ENCODE results near the gene LST1. TPM values are rescaled to one million over a fixed set of nuclear protein-coding genes. Genes with fewer than 3 reads are reported as not detected.

Gene LST1
- total RNA-seq, 1 experiment from 2014 or later, result 0.66 TPM

DNA sequence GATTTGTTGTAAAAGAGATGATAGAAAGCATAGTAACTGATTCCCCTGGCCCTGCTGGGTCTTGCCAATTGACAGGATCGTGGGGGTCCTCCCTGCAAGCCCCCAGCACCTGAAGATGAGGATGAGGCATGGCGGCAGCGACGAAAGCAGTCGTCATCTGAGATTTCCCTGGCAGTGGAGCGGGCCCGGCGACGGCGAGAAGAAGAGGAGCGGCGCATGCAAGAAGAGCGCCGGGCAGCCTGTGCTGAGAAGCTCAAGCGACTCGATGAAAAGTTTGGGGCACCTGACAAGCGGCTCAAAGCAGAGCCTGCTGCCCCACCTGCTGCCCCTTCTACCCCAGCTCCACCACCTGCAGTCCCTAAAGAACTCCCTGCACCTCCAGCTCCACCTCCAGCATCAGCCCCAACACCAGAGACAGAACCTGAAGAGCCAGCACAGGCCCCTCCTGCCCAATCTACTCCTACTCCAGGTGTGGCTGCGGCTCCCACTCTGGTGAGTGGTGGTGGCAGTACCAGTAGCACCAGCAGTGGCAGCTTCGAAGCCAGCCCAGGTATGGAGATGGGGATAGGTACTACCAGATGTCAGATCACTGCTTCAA is 41.7 kb downstream of the LST1 start:
- peaks cover 93% of the 10 kb centered on the region for H3K36me3 Mint-ChIP-seq
- POLR2A ChIA-PET, result interaction anchor here (0.5 to 0.6 kb wide), 2 partner anchors 11 to 81 kb away, joined by 3 read pairs; partner anchors contain the start of gene ATP6V1G2
- no peaks in the 10 kb centered on the region; the same call in 1 of the 2 replicates for H3K27me3 Mint-ChIP-seq (ENCODE audit: low read depth)
- DNase-seq (ENCODE audit: low spot score) (no peak), ATAC-seq (no peak)
- H3K27ac Mint-ChIP-seq, result no peak overlapping the region
- no peak overlapping the region for H3K4me3 Mint-ChIP-seq
- CTCF ChIA-PET, result no interaction called here
- TF ChIP-seq CBFB (CRISPR knock-in tag; IDR thresholded peaks at IDR 0.05; ENCODE audit: low read depth), result no peak
- TF ChIP-seq, protein P1, sequence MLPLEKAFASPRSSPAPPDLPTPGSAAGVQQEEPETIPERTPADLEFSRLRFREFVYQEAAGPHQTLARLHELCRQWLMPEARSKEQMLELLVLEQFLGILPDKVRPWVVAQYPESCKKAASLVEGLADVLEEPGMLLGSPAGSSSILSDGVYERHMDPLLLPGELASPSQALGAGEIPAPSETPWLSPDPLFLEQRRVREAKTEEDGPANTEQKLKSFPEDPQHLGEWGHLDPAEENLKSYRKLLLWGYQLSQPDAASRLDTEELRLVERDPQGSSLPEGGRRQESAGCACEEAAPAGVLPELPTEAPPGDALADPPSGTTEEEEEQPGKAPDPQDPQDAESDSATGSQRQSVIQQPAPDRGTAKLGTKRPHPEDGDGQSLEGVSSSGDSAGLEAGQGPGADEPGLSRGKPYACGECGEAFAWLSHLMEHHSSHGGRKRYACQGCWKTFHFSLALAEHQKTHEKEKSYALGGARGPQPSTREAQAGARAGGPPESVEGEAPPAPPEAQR (CRISPR knock-in tag; IDR thresholded peaks at IDR 0.05), result no peak
- TF ChIP-seq ETV6 (CRISPR knock-in tag; IDR thresholded peaks at IDR 0.05), result no peak
- no peak for TF ChIP-seq ATF1 (CRISPR knock-in tag; IDR thresholded peaks at IDR 0.05)
- no peak for TF ChIP-seq GTF2I (CRISPR knock-in tag; conservative IDR thresholded peaks at IDR 0.05)
- TF ChIP-seq CREB1 (CRISPR knock-in tag; IDR thresholded peaks at IDR 0.05), result no peak
- no peak for TF ChIP-seq HMGA2 (CRISPR knock-in tag; IDR thresholded peaks at IDR 0.05)
- no peak for TF ChIP-seq ELF4 (CRISPR knock-in tag; IDR thresholded peaks at IDR 0.05; ENCODE audit: low read depth)
- no peak for TF ChIP-seq ZNF423 (CRISPR knock-in tag; IDR thresholded peaks at IDR 0.05)
- TF ChIP-seq, protein P2, sequence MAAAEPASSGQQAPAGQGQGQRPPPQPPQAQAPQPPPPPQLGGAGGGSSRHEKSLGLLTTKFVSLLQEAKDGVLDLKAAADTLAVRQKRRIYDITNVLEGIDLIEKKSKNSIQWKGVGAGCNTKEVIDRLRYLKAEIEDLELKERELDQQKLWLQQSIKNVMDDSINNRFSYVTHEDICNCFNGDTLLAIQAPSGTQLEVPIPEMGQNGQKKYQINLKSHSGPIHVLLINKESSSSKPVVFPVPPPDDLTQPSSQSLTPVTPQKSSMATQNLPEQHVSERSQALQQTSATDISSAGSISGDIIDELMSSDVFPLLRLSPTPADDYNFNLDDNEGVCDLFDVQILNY (CRISPR knock-in tag; IDR thresholded peaks at IDR 0.05), result no peak
- TF ChIP-seq, protein P3, sequence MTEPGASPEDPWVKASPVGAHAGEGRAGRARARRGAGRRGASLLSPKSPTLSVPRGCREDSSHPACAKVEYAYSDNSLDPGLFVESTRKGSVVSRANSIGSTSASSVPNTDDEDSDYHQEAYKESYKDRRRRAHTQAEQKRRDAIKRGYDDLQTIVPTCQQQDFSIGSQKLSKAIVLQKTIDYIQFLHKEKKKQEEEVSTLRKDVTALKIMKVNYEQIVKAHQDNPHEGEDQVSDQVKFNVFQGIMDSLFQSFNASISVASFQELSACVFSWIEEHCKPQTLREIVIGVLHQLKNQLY (CRISPR knock-in tag; IDR thresholded peaks at IDR 0.05), result no peak
- no peak for TF ChIP-seq PRRX2 (CRISPR knock-in tag; IDR thresholded peaks at IDR 0.05)
- no peak for TF ChIP-seq ZNF416 (CRISPR knock-in tag; IDR thresholded peaks at IDR 0.05)
- TF ChIP-seq ZNF671 (CRISPR knock-in tag; IDR thresholded peaks at IDR 0.05), result no peak
- peaks cover 1% of the 10 kb centered on the region for H3K4me1 Mint-ChIP-seq
- H3K9me3 Mint-ChIP-seq, result no peaks in the 10 kb centered on the region

DNA sequence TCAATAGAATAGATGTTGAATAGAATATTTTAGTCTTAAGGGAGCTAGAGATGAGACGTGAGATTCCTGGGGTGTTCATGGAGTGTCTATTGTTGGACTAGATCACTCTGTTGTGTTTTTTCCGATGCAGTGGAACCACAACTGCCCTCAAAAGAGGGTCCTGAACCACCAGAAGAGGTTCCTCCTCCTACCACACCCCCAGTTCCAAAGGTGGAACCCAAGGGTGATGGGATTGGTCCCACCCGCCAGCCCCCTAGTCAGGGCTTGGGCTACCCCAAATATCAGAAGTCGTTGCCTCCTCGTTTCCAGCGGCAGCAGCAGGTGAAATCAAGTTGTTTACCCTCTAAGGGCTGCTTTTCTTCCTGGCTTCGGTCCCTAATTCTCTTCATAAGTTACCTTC is 42.9 kb downstream of the LST1 start:
- ATAC-seq (no peak), DNase-seq (ENCODE audit: low spot score) (no peak)
- ChIA-PET POLR2A (interaction anchor here (1.0 to 1.1 kb wide), 2 partner anchors 9 to 23 kb away, joined by 3 to 4 read pairs; no protein-coding TSS in a partner anchor), CTCF (no interaction called here)
- TF ChIP-seq CBFB (CRISPR knock-in tag; IDR thresholded peaks at IDR 0.05; ENCODE audit: low read depth), result no peak
- TF ChIP-seq CREM (CRISPR knock-in tag; IDR thresholded peaks at IDR 0.05), result no peak
- TF ChIP-seq, protein P4, sequence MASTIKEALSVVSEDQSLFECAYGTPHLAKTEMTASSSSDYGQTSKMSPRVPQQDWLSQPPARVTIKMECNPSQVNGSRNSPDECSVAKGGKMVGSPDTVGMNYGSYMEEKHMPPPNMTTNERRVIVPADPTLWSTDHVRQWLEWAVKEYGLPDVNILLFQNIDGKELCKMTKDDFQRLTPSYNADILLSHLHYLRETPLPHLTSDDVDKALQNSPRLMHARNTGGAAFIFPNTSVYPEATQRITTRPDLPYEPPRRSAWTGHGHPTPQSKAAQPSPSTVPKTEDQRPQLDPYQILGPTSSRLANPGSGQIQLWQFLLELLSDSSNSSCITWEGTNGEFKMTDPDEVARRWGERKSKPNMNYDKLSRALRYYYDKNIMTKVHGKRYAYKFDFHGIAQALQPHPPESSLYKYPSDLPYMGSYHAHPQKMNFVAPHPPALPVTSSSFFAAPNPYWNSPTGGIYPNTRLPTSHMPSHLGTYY (CRISPR knock-in tag; IDR thresholded peaks at IDR 0.05), result no peak
- TF ChIP-seq RORB (CRISPR knock-in tag; IDR thresholded peaks at IDR 0.05), result no peak
- TF ChIP-seq, protein P5, sequence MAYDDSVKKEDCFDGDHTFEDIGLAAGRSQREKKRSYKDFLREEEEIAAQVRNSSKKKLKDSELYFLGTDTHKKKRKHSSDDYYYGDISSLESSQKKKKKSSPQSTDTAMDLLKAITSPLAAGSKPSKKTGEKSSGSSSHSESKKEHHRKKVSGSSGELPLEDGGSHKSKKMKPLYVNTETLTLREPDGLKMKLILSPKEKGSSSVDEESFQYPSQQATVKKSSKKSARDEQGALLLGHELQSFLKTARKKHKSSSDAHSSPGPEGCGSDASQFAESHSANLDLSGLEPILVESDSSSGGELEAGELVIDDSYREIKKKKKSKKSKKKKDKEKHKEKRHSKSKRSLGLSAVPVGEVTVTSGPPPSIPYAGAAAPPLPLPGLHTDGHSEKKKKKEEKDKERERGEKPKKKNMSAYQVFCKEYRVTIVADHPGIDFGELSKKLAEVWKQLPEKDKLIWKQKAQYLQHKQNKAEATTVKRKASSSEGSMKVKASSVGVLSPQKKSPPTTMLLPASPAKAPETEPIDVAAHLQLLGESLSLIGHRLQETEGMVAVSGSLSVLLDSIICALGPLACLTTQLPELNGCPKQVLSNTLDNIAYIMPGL (CRISPR knock-in tag; IDR thresholded peaks at IDR 0.05), result no peak
- no peak for TF ChIP-seq ZNF138 (CRISPR knock-in tag; conservative IDR thresholded peaks at IDR 0.05)
- no peak for TF ChIP-seq PRRX2 (CRISPR knock-in tag; IDR thresholded peaks at IDR 0.05)
- no peak for TF ChIP-seq IRF2 (CRISPR knock-in tag; IDR thresholded peaks at IDR 0.05; ENCODE audit: borderline replicate concordance, low read depth)
- TF ChIP-seq, protein P6, sequence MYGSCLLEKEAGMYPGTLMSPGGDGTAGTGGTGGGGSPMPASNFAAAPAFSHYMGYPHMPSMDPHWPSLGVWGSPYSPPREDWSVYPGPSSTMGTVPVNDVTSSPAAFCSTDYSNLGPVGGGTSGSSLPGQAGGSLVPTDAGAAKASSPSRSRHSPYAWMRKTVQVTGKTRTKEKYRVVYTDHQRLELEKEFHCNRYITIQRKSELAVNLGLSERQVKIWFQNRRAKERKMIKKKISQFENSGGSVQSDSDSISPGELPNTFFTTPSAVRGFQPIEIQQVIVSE (CRISPR knock-in tag; IDR thresholded peaks at IDR 0.05; ENCODE audit: borderline replicate concordance), result no peak
- no peak for TF ChIP-seq ZNF396 (CRISPR knock-in tag; IDR thresholded peaks at IDR 0.05; ENCODE audit: borderline replicate concordance)
- TF ChIP-seq, protein P7, sequence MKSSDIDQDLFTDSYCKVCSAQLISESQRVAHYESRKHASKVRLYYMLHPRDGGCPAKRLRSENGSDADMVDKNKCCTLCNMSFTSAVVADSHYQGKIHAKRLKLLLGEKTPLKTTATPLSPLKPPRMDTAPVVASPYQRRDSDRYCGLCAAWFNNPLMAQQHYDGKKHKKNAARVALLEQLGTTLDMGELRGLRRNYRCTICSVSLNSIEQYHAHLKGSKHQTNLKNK (CRISPR knock-in tag; IDR thresholded peaks at IDR 0.05), result no peak
- TF ChIP-seq JAZF1 (CRISPR knock-in tag; IDR thresholded peaks at IDR 0.05), result no peak
- TF ChIP-seq, protein P8, sequence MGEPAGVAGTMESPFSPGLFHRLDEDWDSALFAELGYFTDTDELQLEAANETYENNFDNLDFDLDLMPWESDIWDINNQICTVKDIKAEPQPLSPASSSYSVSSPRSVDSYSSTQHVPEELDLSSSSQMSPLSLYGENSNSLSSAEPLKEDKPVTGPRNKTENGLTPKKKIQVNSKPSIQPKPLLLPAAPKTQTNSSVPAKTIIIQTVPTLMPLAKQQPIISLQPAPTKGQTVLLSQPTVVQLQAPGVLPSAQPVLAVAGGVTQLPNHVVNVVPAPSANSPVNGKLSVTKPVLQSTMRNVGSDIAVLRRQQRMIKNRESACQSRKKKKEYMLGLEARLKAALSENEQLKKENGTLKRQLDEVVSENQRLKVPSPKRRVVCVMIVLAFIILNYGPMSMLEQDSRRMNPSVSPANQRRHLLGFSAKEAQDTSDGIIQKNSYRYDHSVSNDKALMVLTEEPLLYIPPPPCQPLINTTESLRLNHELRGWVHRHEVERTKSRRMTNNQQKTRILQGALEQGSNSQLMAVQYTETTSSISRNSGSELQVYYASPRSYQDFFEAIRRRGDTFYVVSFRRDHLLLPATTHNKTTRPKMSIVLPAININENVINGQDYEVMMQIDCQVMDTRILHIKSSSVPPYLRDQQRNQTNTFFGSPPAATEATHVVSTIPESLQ (CRISPR knock-in tag; IDR thresholded peaks at IDR 0.05), result no peak
- TF ChIP-seq RELA (CRISPR knock-in tag; IDR thresholded peaks at IDR 0.05; ENCODE audit: borderline replicate concordance), result no peak
- no peaks in the 10 kb centered on the region for H3K4me1 Mint-ChIP-seq
- H3K27ac Mint-ChIP-seq, result no peak overlapping the region
- H3K9me3 Mint-ChIP-seq, result no peaks in the 10 kb centered on the region
- H3K36me3 Mint-ChIP-seq, result peaks cover 91% of the 10 kb centered on the region
- no peaks in the 10 kb centered on the region; the same call in 1 of the 2 replicates for H3K27me3 Mint-ChIP-seq (ENCODE audit: low read depth)
- H3K4me3 Mint-ChIP-seq, result no peak overlapping the region

Data from WTC11 (cell line).